RCC 7860 (cell line): ENCODE measurements around the gene ANKLE2.
"Not testable (repeated sequence)": the region's sequence is repeated elsewhere in the genome, so short reads cannot be mapped to it uniquely, and the experiment has no call there.

Experiments
- DNase-seq: peaks from one replicate; pipeline ENCODE4 v3.0.0-alpha.2; 2015; ENCODE audit warnings: low spot score
- FAIRE-seq: peaks from 2 replicates; lab custom pipeline; 2012; peaks lifted over from hg19 to GRCh38; lab: Jason Lieb, UNC

The ANKLE2 gene

GRCh38 chr12:132779781-132780353, 18.2 kb upstream of the ANKLE2 start:
- FAIRE-seq: no peak

GRCh38 chr12:132777614-132778013, 16.0 kb upstream of the ANKLE2 start:
- FAIRE-seq (no peak), DNase-seq (no peak)

More at GRCh38 chr12:132779781-132780353, 18.2 kb upstream of the ANKLE2 start:
- DNase-seq: no peak

- FAIRE-seq (no peak), DNase-seq (no peak)
These were observed 15.4 kb upstream of the ANKLE2 start for GRCh38 chr12:132776816-132777568.

GRCh38 chr12:132776230-132776625, 14.6 kb upstream of the ANKLE2 start:
- FAIRE-seq, DNase-seq: not testable (repeated sequence)

- FAIRE-seq (no peak), DNase-seq (no peak)
These were observed 14.0 kb upstream of the ANKLE2 start for GRCh38 chr12:132775502-132776229.

- no peak for DNase-seq
- FAIRE-seq: no peak
These were observed 13.1 kb upstream of the ANKLE2 start for GRCh38 chr12:132774646-132775275.

GRCh38 chr12:132774159-132774558, 12.5 kb upstream of the ANKLE2 start:
- no peak for DNase-seq
- no peak for FAIRE-seq

GRCh38 chr12:132773077-132773955, 11.7 kb upstream of the ANKLE2 start:
- DNase-seq (no peak), FAIRE-seq (no peak)

GRCh38 chr12:132772606-132773005, 11.0 kb upstream of the ANKLE2 start:
- FAIRE-seq (no peak), DNase-seq (no peak)

GRCh38 chr12:132771126-132771838, 9.7 kb upstream of the ANKLE2 start:
- FAIRE-seq: no peak

GRCh38 chr12:132766380-132767085, 4.9 kb upstream of the ANKLE2 start:
- DNase-seq (no peak), FAIRE-seq (no peak)

More at GRCh38 chr12:132771126-132771838, 9.7 kb upstream of the ANKLE2 start:
- DNase-seq: no peak

GRCh38 chr12:132765361-132765760, 3.7 kb upstream of the ANKLE2 start:
- DNase-seq (no peak), FAIRE-seq (no peak)

- no peak for FAIRE-seq
- no peak for DNase-seq
These were observed 2.6 kb upstream of the ANKLE2 start for GRCh38 chr12:132764231-132764630.

- FAIRE-seq (no peak), DNase-seq (peak; percentile 78)
These were observed 420 bp upstream of the ANKLE2 start for GRCh38 chr12:132761921-132762583.

- no peak for FAIRE-seq
- DNase-seq: no peak
These were observed 2.3 kb downstream of the ANKLE2 start for GRCh38 chr12:132759359-132759758.

GRCh38 chr12:132758825-132759224, 2.8 kb downstream of the ANKLE2 start:
- not testable (repeated sequence) for FAIRE-seq, DNase-seq

GRCh38 chr12:132754160-132754932, 7.3 kb downstream of the ANKLE2 start:
- FAIRE-seq (no peak), DNase-seq (no peak)

- not testable (repeated sequence) for FAIRE-seq, DNase-seq
These were observed 8.0 kb downstream of the ANKLE2 start for GRCh38 chr12:132753670-132754069.
